IMR-90 (cell line): Measurements from ENCODE around the gene ANO7. TPM values are rescaled to one million over a fixed set of nuclear protein-coding genes. Genes with fewer than 3 reads are reported as not detected.

Source experiments
- ATAC-seq: fragments of 200-7000 bp; cut with Tn5 transposase; 2 replicates; pipeline ENCODE4 v1.9.1; 2020; ENCODE audit warnings: low read depth, mild to moderate bottlenecking, moderate library complexity
- BruUV-seq: library from RNA; stranded (reverse); fragments of 400-500 nt; replicated peaks from 2 replicates; lab custom pipeline; 2021; lab: Mats Ljungman, UMichigan
- CTCF ChIA-PET: fragments of 300-600 bp; formaldehyde crosslinking; extraction: SDS; loops from one replicate; lab custom pipeline; 2021; ENCODE audit warnings: antibody characterized with exemption; lab: Yijun Ruan, JAX
- POLR2A ChIA-PET: fragments of 300-600 bp; sonication (Branson Sonifier 250); formaldehyde crosslinking; loops from one replicate; lab custom pipeline; 2022; ENCODE audit warnings: antibody characterized with exemption; ENCODE audit not compliant: unreplicated experiment; lab: Charles Lee
- DNase-seq: peaks from one replicate; pipeline ENCODE4 v3.0.0; 2013
- H2AFZ ChIP-seq: replicated peaks from 2 replicates; pipeline ENCODE3; 2013; ENCODE audit warnings: low read length, mild to moderate bottlenecking; ENCODE audit not compliant: poor library complexity
- H2AK5ac ChIP-seq: 2 replicates; pipeline ENCODE4 v1.6.1; 2013; ENCODE audit warnings: low read depth, low read length, inconsistent platforms
- H2AK9ac ChIP-seq: replicated peaks from 2 replicates; pipeline ENCODE3; 2013; ENCODE audit warnings: mild to moderate bottlenecking, low read depth, low read length, moderate library complexity; ENCODE audit not compliant: poor library complexity
- H2BK120ac ChIP-seq: 2 replicates; pipeline ENCODE4 v1.6.1; 2013; ENCODE audit warnings: low read depth, low read length, inconsistent platforms
- H2BK15ac ChIP-seq: 3 replicates; pipeline ENCODE4 v1.6.1; 2013; ENCODE audit warnings: low read depth, low read length, inconsistent platforms
- H2BK20ac ChIP-seq: 2 replicates; pipeline ENCODE4 v1.6.1; 2013; ENCODE audit warnings: low read depth, mild to moderate bottlenecking, inconsistent platforms, low read length, moderate library complexity
- H2BK5ac ChIP-seq: 2 replicates; pipeline ENCODE4 v1.6.1; 2013; ENCODE audit warnings: mild to moderate bottlenecking, low read depth, low read length, inconsistent platforms; ENCODE audit not compliant: poor library complexity, severe bottlenecking
- H3K14ac ChIP-seq: replicated peaks from 2 replicates; pipeline ENCODE4 v1.6.1; 2013; ENCODE audit warnings: low read depth, low read length, inconsistent platforms
- H3K18ac ChIP-seq: 2 replicates; pipeline ENCODE4 v1.6.1; 2013; ENCODE audit warnings: low read depth, low read length, control low read depth
- H3K23ac ChIP-seq: 2 replicates; pipeline ENCODE4 v1.6.1; 2013; ENCODE audit warnings: low read depth, low read length, inconsistent platforms
- H3K27ac ChIP-seq: 2 replicates; pipeline ENCODE4 v1.5.1; 2013; ENCODE audit warnings: mild to moderate bottlenecking, control low read depth, low read length; ENCODE audit not compliant: insufficient read depth
- H3K27me3 ChIP-seq: 2 replicates; pipeline ENCODE4 v1.6.1; 2013; ENCODE audit warnings: low read length; ENCODE audit not compliant: control insufficient read depth, insufficient read depth
- H3K36me3 ChIP-seq: 2 replicates; pipeline ENCODE4 v1.6.1; 2013; ENCODE audit warnings: low read length, mixed read lengths; ENCODE audit not compliant: control insufficient read depth, insufficient read depth
- H3K4ac ChIP-seq: 2 replicates; pipeline ENCODE4 v1.6.1; 2013; ENCODE audit warnings: low read depth, low read length, inconsistent platforms
- H3K4me1 ChIP-seq: 2 replicates; pipeline ENCODE4 v1.6.1; 2013; ENCODE audit warnings: low read length, mixed read lengths; ENCODE audit not compliant: control insufficient read depth, insufficient read depth
- H3K4me2 ChIP-seq: 2 replicates; pipeline ENCODE4 v1.6.1; 2013; ENCODE audit warnings: low read depth, mild to moderate bottlenecking, control low read depth, low read length, moderate library complexity
- H3K4me3 ChIP-seq: 2 replicates; pipeline ENCODE4 v1.5.1; 2013; ENCODE audit warnings: low read depth, mild to moderate bottlenecking, control low read depth, low read length, moderate library complexity; ENCODE audit not compliant: insufficient read depth
- H3K56ac ChIP-seq: 2 replicates; pipeline ENCODE4 v1.6.1; 2013; ENCODE audit warnings: low read length, inconsistent platforms; ENCODE audit not compliant: insufficient read depth; ENCODE audit errors: extremely low read depth
- H3K79me1 ChIP-seq, 2 experiments: 2 replicates each; pipeline ENCODE4 v1.6.1; 2013; ENCODE audit warnings: low read length in 2 of 2, inconsistent platforms in 1 of 2, low read depth in 1 of 2
- H3K9ac ChIP-seq: 2 replicates; pipeline ENCODE4 v1.6.1; 2013; ENCODE audit warnings: low read depth, low read length, control low read depth
- H3K9me1 ChIP-seq: 2 replicates; pipeline ENCODE4 v1.6.1; 2013; ENCODE audit warnings: low read length, inconsistent platforms; ENCODE audit not compliant: insufficient read depth
- H3K9me3 ChIP-seq: 2 replicates; pipeline ENCODE4 v1.6.1; 2013; ENCODE audit warnings: low read length; ENCODE audit not compliant: control insufficient read depth, insufficient read depth
- H4K20me1 ChIP-seq: 2 replicates; pipeline ENCODE4 v1.6.1; 2013; ENCODE audit warnings: low read length, inconsistent platforms; ENCODE audit not compliant: insufficient read depth
- H4K5ac ChIP-seq: 2 replicates; pipeline ENCODE4 v1.6.1; 2013; ENCODE audit warnings: mild to moderate bottlenecking, low read depth, low read length, control low read depth
- H4K8ac ChIP-seq, 2 experiments: 2 replicates each; pipeline ENCODE4 v1.6.1; 2013; ENCODE audit warnings: low read depth in 2 of 2, low read length in 2 of 2, control low read depth in 1 of 2, inconsistent platforms in 1 of 2
- H4K91ac ChIP-seq: 2 replicates; pipeline ENCODE4 v1.6.1; 2013; ENCODE audit warnings: low read depth, low read length, inconsistent platforms; ENCODE audit not compliant: insufficient read depth
- BHLHE40 ChIP-seq: fragments of 150-350 bp; IDR thresholded peaks from 2 replicates; pipeline ENCODE4 v1.6.1; 2016; ENCODE audit warnings: mild to moderate bottlenecking, low read depth, low read length
- CEBPB ChIP-seq: IDR thresholded peaks from 2 replicates; pipeline ENCODE4 v1.6.1; 2012; ENCODE audit warnings: low read depth, low read length, improper control_type of control experiment
- CHD1 ChIP-seq: IDR thresholded peaks from 2 replicates; pipeline ENCODE4 v1.6.1; 2012; ENCODE audit warnings: low read depth, low read length, improper control_type of control experiment
- CTCF ChIP-seq: conservative IDR thresholded peaks from 2 replicates; pipeline ENCODE4 v1.5.1; 2012; ENCODE audit warnings: mild to moderate bottlenecking, low read depth, low read length, improper control_type of control experiment
- ELK1 ChIP-seq: fragments of 150-350 bp; IDR thresholded peaks from 2 replicates; pipeline ENCODE4 v1.6.1; 2016; ENCODE audit warnings: low read depth, mild to moderate bottlenecking, low read length, moderate library complexity, borderline replicate concordance
- FOS ChIP-seq: fragments of 150-350 bp; IDR thresholded peaks from 2 replicates; pipeline ENCODE4 v1.6.1; 2016; ENCODE audit warnings: low read depth, low read length
- MAFK ChIP-seq: IDR thresholded peaks from 2 replicates; pipeline ENCODE4 v1.6.1; 2012; ENCODE audit warnings: low read depth, low read length, improper control_type of control experiment
- MAZ ChIP-seq: IDR thresholded peaks from 2 replicates; pipeline ENCODE4 v1.6.1; 2012; ENCODE audit warnings: low read depth, mild to moderate bottlenecking, low read length, improper control_type of control experiment, moderate library complexity, borderline replicate concordance
- MXI1 ChIP-seq: IDR thresholded peaks from 2 replicates; pipeline ENCODE4 v1.6.1; 2012; ENCODE audit warnings: low read depth, mild to moderate bottlenecking, low read length, moderate library complexity, borderline replicate concordance
- NFE2L2 ChIP-seq: fragments of 150-350 bp; IDR thresholded peaks from 2 replicates; pipeline ENCODE4 v1.6.1; 2016; ENCODE audit warnings: low read depth, mild to moderate bottlenecking, low read length
- POLR2A ChIP-seq: IDR thresholded peaks from 2 replicates; pipeline ENCODE4 v1.6.1; 2012; ENCODE audit warnings: mild to moderate bottlenecking, low read depth, low read length
- RAD21 ChIP-seq: IDR thresholded peaks from 2 replicates; pipeline ENCODE4 v1.6.1; 2012; ENCODE audit warnings: low read length, improper control_type of control experiment
- RCOR1 ChIP-seq: IDR thresholded peaks from 2 replicates; pipeline ENCODE4 v1.6.1; 2012; ENCODE audit warnings: mild to moderate bottlenecking, low read length, improper control_type of control experiment; ENCODE audit not compliant: insufficient replicate concordance
- RFX5 ChIP-seq: IDR thresholded peaks from 2 replicates; pipeline ENCODE4 v1.8.0; 2012; ENCODE audit warnings: low read depth, mild to moderate bottlenecking, low read length, moderate library complexity
- SMC3 ChIP-seq: fragments of 150-350 bp; IDR thresholded peaks from 2 replicates; pipeline ENCODE4 v1.6.1; 2016; ENCODE audit warnings: low read depth, mild to moderate bottlenecking, antibody characterized with exemption, low read length, moderate library complexity
- WGBS, 2 experiments: methylation state at CpG; one replicate each; pipeline versions ENCODE4 v1.1.5 to v1.1.7; 2013; ENCODE audit warnings: missing lambda C conversion rate in 2 of 2; ENCODE audit not compliant: insufficient read length in 1 of 2; ENCODE audit errors: extremely low coverage in 2 of 2; 5-methylcytosine and 5-hydroxymethylcytosine counted together
- dilution Hi-C: fragments of 300-500 bp; cut with HindIII; formaldehyde crosslinking; loops from one replicate; pipeline ENCODE4 v1.14.3; 2018; ENCODE audit warnings: low sequenced_read_pairs; ENCODE audit not compliant: unreplicated experiment
- in situ Hi-C: fragments of 300-500 bp; cut with MboI; formaldehyde crosslinking; loops from 3 replicates; pipeline ENCODE4 v1.14.3; 2019; ENCODE audit warnings: low sequenced_read_pairs, inconsistent platforms, mixed read lengths
- intact Hi-C: fragments of 100-400 bp; cut with micrococcal nuclease; formaldehyde crosslinking; loops from 2 replicates; pipeline ENCODE4 v1.10.0; 2022
- polyA plus RNA-seq, 3 experiments: library from polyadenylated mRNA; depleted of rRNA; stranded (reverse); fragments of >200 nt; gene quantifications; 2 replicates each; pipeline ENCODE4 v1.2.3, GENCODE V29; 2012; ENCODE audit warnings: low replicate concordance in 1 of 3
- total RNA-seq: library from RNA; depleted of rRNA; stranded (reverse); fragments of >200 nt; gene quantifications from 2 replicates; pipeline ENCODE4 v1.2.3, GENCODE V29; 2012

The ANO7 gene
- total and polyA plus RNA-seq, 2 of the 4 experiments (the other 2 are of a cell fraction), result 0.36 to 3.4 TPM

DNA sequence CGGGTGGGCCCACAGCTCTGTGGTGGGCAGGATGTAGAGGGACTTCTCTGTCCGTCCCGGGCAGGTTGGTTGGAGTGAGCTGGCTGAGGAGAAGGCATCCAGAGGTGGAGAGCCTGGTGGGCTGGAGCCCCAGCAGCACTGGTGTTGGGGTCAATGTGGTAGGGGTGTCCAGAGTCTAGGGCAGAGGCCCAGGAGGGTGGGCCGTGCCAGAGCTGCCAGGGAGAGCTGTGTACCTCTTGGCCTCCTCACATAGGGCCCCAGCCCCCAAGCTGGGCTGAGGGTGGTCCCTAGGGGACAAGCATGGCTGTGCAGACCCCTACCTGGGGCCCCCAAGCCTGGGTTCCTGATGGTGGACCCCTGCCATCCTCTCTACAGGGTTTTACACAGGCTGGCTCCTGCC lies 16.0 kb downstream of the ANO7 start:
- in situ Hi-C loops (no loop called here), intact Hi-C loops (no loop called here), dilution Hi-C loops (no loop called here)
- POLR2A ChIA-PET, result no interaction called here
- H2BK120ac ChIP-seq, result no peak overlapping the region
- H3K56ac ChIP-seq, result no peak overlapping the region
- H3K9me1 ChIP-seq, result no peaks in the 10 kb centered on the region
- H3K4ac ChIP-seq, result no peak overlapping the region
- no TSS peak for BruUV-seq
- H2BK20ac ChIP-seq, result no peak overlapping the region
- no peaks in the 10 kb centered on the region for H3K36me3 ChIP-seq
- no peaks in the 10 kb centered on the region for H4K20me1 ChIP-seq
- no peak for ATAC-seq
- no peak overlapping the region for H2AK9ac ChIP-seq
- CTCF ChIA-PET, result no interaction called here
- no peak overlapping the region for H4K5ac ChIP-seq
- H3K4me3 ChIP-seq, result no peak overlapping the region
- no peak for TF ChIP-seq FOS
- no peak for TF ChIP-seq SMC3
- TF ChIP-seq MXI1, result no peak
- TF ChIP-seq RCOR1, result no peak
- TF ChIP-seq CHD1, result no peak
- TF ChIP-seq ELK1, result no peak
- no peak for TF ChIP-seq POLR2A
- TF ChIP-seq RFX5, result no peak
- TF ChIP-seq CTCF, result no peak
- TF ChIP-seq BHLHE40, result no peak
- TF ChIP-seq RAD21, result no peak
- no peak for TF ChIP-seq NFE2L2
- no peak for TF ChIP-seq MAFK
- no peak for TF ChIP-seq MAZ
- TF ChIP-seq CEBPB, result no peak
- no peaks in the 10 kb centered on the region for H3K4me1 ChIP-seq
- peaks cover 2% of the 10 kb centered on the region for H3K27me3 ChIP-seq
- no peak overlapping the region for H2AK5ac ChIP-seq
- DNase-seq, result no peak
- H3K9me3 ChIP-seq, result no peaks in the 10 kb centered on the region
- no peak overlapping the region for H2BK5ac ChIP-seq
- no peak overlapping the region for H3K27ac ChIP-seq
- no peak overlapping the region for H3K18ac ChIP-seq
- no peak overlapping the region for H3K23ac ChIP-seq
- H3K4me2 ChIP-seq, result no peak overlapping the region
- H4K91ac ChIP-seq, result no peak overlapping the region
- H4K8ac ChIP-seq, result no peak overlapping the region
- no peaks in the 10 kb centered on the region for H3K79me1 ChIP-seq
- no peak overlapping the region for H3K9ac ChIP-seq
- WGBS, 2 experiments, result 83% methylated on average over 1 of the region's 4 CpGs; no CpG with 5 or more reads in 1 of the 2 experiments
- no peak overlapping the region for H2BK15ac ChIP-seq
- no peak overlapping the region for H2AFZ ChIP-seq
- no peak overlapping the region for H3K14ac ChIP-seq
